Measurements from ENCODE around the gene PSD2.
"Not testable (repeated sequence)": the region's sequence is repeated elsewhere in the genome, so short reads cannot be mapped to it uniquely, and the experiment has no call there.

Gene PSD2

GRCh38 chr5:139789116-139789844 is 6.3 kb upstream of the PSD2 start:
- DNase-seq (ENCODE audit: low read depth) = no peak

- no peak for DNase-seq (ENCODE audit: low read depth)
Observed at GRCh38 chr5:139789845-139790189, 5.8 kb upstream of the PSD2 start.

DNA sequence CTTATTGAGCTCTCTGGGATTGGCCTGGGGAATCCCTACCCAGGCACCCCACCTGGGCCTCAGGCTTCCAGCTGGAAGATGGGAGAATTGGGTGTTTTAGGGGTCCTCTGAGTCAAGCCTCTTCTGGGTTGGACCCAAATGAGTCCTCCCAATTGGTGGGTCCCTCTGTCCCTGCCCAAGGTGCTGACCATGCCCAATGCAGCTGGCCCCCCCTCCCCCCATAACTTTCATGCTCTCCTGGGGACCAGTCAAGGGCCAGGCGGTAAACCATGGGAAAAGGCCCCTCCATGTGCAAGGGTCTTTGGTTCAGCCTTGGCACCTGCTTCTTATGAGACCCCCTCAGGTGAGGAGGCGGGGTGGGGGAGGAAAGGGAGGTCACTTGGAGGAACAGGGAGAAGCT is 3.4 kb upstream of the PSD2 start:
- DNase-seq (ENCODE audit: low read depth) = no peak

- not testable (repeated sequence) for DNase-seq (ENCODE audit: low read depth)
Observed at GRCh38 chr5:139792655-139793054, 3.0 kb upstream of the PSD2 start.

- DNase-seq (ENCODE audit: low read depth) = no peak
Observed at GRCh38 chr5:139794067-139794846, 1.4 kb upstream of the PSD2 start.

GRCh38 chr5:139796061-139796806 is 626 bp downstream of the PSD2 start:
- DNase-seq (ENCODE audit: low read depth) = no peak

- DNase-seq (ENCODE audit: low read depth) = no peak
Observed at GRCh38 chr5:139797335-139797734, 1.7 kb downstream of the PSD2 start.

DNA sequence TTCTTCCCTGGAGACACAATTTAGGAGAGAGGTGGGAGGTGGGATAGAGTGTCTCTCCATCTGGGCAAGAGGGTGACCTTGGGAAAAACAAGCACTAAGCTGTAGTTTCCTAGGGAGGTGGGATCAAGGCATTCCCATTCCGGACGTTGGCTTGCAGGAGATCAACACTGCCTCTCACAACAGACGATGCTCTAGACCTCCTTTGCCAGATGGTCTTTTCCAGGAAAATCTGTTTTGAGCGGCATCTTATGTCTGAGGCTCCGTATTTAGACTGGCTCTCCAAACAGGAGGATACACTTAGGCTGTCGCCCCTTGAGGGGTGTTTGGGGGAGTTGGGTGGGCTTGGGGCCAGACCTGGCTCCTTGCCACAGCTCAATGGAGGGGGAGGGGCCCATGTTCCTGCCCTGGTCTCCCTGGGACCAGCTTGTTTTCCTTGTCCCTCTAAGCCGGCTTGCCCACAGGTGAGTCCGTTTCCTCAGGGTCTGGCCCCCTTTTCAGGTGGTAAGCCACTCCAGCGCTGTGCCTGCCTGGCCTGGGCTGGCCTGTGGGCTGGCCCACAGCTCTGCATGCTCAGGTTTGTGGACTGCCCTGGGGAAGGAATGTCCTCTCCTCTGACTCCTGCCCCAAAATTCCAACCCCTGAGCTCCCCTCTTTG is 2.4 kb downstream of the PSD2 start:
- DNase-seq (ENCODE audit: low read depth) = no peak

DNA sequence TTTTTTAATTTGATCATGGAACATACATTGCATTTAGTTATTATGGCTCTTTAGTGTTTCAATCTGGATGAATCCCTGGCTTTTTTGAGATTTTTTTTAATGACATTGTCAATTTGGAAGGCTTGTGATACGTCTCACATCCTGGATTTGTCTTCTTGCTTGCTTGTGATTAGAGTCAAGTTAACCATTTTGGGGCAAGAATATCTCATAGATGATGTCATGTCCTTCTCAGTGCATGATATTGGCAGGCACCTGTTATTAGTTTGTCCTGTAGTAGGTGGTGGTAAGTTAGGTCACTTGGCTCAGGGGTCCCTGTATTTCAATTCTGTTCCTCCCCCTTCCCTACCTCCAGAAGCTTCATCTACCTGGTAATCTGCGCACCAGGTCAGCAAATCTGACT is 3.3 kb downstream of the PSD2 start:
- DNase-seq (ENCODE audit: low read depth) = no peak

- no peak for DNase-seq (ENCODE audit: low read depth)
Observed at GRCh38 chr5:139799359-139799758, 3.8 kb downstream of the PSD2 start.

DNA sequence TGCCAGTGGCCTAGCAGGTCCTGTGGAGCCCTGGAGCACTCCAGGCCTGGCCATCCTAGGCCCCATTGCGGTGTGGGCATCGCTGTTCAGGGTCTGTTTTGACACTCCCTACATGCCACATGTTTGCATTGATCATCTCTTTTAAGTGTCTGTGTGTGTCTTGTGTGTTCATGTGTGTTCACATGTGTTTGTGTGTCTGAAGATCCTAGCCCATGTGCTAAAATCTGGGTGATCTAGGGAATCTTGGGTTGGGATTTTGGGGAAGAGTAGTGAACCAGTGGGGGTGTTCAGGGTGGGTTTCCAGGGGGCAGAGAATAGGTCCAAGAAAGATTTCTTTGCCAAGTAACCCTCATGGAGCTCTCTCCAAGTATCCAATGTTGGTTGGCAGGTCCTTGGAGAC is 8.4 kb downstream of the PSD2 start:
- no peak for DNase-seq (ENCODE audit: low read depth)

DNA sequence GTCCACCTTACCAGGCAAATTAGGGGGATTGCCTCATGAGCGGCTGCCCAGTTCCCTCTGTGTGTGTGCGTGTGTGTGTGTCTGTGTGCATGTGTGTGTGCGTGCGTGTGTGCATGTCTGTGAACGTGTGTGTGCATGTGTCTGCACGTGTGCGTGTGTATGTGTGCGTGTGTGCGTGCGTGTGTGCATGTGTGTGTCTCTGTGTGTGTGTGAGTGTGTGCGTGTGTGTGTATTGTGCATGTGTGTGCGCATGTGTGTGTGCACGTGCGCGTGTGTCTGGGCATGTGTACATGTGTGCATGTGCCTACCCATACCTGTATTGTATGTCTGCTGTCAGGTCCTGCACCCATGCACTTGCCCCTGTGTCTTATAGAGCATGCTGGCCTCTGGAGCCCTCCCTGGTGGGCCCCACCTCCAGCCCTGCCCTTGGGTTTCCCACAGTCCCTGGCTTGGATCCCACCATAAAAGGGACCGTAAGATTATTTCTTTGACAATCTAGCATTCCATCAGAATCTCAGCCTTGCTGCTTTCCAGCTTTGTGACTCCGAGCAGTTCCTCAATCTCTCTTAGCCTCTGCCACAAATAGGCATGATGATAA is 9.3 kb downstream of the PSD2 start:
- DNase-seq (ENCODE audit: low read depth) = no peak

- DNase-seq (ENCODE audit: low read depth) = no peak
Observed at GRCh38 chr5:139805545-139805944, 9.9 kb downstream of the PSD2 start.

- DNase-seq (ENCODE audit: low read depth) = no peak
Observed at GRCh38 chr5:139806111-139806510, 10.5 kb downstream of the PSD2 start.

- no peak for DNase-seq (ENCODE audit: low read depth)
Observed at GRCh38 chr5:139806726-139807646, 11.4 kb downstream of the PSD2 start.

GRCh38 chr5:139807647-139808030 is 12.0 kb downstream of the PSD2 start:
- no peak for DNase-seq (ENCODE audit: low read depth)

DNA sequence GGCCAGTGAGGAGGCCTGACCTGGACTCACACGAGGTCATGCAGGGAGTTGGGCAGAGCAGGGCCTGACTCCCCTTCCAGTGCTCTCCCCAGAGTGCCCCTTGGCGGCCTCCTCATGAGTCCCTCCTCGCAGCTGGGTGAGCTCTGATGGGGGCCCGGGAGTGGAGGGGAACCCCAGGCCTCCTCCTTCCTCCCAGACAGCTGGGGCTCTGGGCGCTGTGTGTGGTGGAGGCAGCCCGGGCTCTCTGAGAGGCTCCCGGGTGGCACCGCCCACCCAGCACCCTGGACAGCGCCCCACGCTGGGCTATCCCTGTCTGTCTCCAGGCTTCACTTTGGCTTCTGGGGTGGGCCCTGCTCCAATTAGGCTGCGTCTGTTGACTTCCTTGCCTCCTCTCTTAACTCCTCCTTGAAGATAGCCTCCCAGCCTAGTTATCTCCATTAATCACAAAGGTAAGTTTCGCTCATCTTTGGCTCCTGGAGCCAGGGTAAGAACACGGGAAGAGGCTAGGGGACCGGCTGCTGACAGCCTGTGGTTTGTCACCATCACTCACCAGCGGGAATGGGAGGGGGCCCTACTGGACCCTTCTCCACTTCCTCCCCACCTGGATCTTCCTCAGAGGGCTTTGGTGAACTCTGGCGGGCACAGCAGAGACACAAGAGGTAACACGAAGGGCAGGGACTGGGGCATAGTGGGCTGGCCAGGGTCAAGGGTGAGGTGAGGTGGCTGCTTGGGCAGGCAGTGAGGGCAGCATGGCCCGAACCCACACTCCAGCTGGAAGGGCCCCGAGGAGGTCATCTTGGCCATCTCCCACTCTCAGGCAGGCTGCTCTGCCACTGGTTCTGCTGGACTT is 13.1 kb downstream of the PSD2 start:
- DNase-seq (ENCODE audit: low read depth) = no peak

GRCh38 chr5:139809331-139809810 is 13.8 kb downstream of the PSD2 start:
- DNase-seq (ENCODE audit: low read depth) = no peak

- no peak for DNase-seq (ENCODE audit: low read depth)
Observed at GRCh38 chr5:139810341-139811273, 15.0 kb downstream of the PSD2 start.
